ENCODE results near the gene SDHA.

SDHA gene

GRCh38 chr5:192970-193831 lies 24.9 kb upstream of the SDHA start:
- TF ChIP-seq REST (IDR thresholded peaks at IDR 0.05; ENCODE audit: low read depth): no peak
- no peak for TF ChIP-seq NFIC (IDR thresholded peaks at IDR 0.05)
- no peak for TF ChIP-seq CEBPB (IDR thresholded peaks at IDR 0.05)
- TF ChIP-seq TEAD4 (IDR thresholded peaks at IDR 0.05): no peak
- TF ChIP-seq EP300 (IDR thresholded peaks at IDR 0.05; ENCODE audit: borderline replicate concordance): no peak

GRCh38 chr5:194102-194501 lies 24.0 kb upstream of the SDHA start:
- TF ChIP-seq TEAD4 (IDR thresholded peaks at IDR 0.05) (no peak), REST (IDR thresholded peaks at IDR 0.05; ENCODE audit: low read depth) (no peak), EGR1 (IDR thresholded peaks at IDR 0.05) (no peak), CEBPB (IDR thresholded peaks at IDR 0.05) (no peak)

DNA sequence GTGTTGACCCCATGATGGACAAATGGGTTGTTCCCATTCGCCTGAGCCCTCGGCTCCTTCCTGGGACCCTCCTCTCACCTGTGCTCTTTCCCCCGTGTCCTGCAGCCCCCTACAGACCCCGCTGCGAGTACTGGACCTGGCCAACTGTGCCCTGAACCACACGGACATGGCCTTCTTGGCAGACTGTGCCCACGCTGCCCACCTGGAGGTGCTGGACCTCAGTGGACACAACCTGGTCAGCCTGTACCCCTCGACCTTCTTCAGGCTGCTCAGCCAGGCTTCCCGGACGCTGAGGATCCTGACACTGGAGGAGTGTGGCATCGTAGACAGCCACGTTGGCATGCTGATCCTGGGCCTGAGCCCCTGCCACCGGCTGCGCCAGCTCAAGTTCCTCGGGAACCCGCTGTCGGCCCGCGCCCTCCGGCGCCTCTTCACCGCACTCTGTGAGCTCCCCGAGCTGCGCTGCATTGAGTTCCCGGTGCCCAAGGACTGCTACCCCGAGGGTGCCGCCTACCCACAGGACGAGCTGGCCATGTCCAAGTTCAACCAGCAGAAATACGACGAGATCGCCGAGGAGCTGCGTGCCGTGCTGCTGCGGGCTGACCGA lies 23.4 kb upstream of the SDHA start:
- no peak for TF ChIP-seq CEBPB (IDR thresholded peaks at IDR 0.05)
- no peak for TF ChIP-seq FOXM1 (IDR thresholded peaks at IDR 0.05; ENCODE audit: borderline replicate concordance, low read depth)
- no peak for TF ChIP-seq TEAD4 (IDR thresholded peaks at IDR 0.05)
- TF ChIP-seq YY1 (IDR thresholded peaks at IDR 0.05; ENCODE audit: low read depth): no peak
- TF ChIP-seq EGR1 (IDR thresholded peaks at IDR 0.05): no peak
- no peak for TF ChIP-seq NFIC (IDR thresholded peaks at IDR 0.05)
- TF ChIP-seq CREB1 (IDR thresholded peaks at IDR 0.05; ENCODE audit: low read depth): no peak
- no peak for TF ChIP-seq TAF1 (IDR thresholded peaks at IDR 0.05; ENCODE audit: low read depth)
- TF ChIP-seq RAD21 (IDR thresholded peaks at IDR 0.05; ENCODE audit: low read depth): no peak
- TF ChIP-seq REST (IDR thresholded peaks at IDR 0.05; ENCODE audit: low read depth): no peak

- no peak for TF ChIP-seq ZBTB7A (IDR thresholded peaks at IDR 0.05; ENCODE audit: low read depth)
- no peak for TF ChIP-seq RAD21 (IDR thresholded peaks at IDR 0.05; ENCODE audit: low read depth)
Measured at GRCh38 chr5:195401-196160, 22.5 kb upstream of the SDHA start.

DNA sequence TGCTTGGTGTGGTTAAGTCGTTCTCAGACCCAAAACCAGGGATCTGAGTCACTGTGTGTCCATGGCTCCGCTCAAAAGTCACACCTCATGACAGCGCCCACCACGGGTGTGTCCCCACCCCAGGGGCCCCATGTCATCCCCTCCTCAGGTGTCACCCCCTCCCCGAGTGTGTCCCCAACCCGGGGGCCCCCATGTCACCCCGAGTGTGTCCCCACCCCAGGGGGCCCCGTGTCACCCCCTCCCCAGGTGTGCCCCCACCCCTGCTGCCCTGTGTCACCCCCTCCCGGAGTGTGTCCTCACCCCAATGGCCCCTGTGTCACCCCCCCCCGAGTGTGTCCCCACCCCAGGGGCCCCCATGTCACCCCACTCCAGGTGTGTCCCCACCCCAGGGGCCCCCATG lies 21.8 kb upstream of the SDHA start:
- TF ChIP-seq EGR1 (IDR thresholded peaks at IDR 0.05) (no peak), EP300 (IDR thresholded peaks at IDR 0.05; ENCODE audit: borderline replicate concordance) (no peak), TCF12 (IDR thresholded peaks at IDR 0.05; ENCODE audit: low read depth) (no peak), YY1 (IDR thresholded peaks at IDR 0.05; ENCODE audit: low read depth) (no peak), CREB1 (IDR thresholded peaks at IDR 0.05; ENCODE audit: low read depth) (no peak), TEAD4 (IDR thresholded peaks at IDR 0.05) (no peak), FOXM1 (IDR thresholded peaks at IDR 0.05; ENCODE audit: borderline replicate concordance, low read depth) (no peak), CEBPB (IDR thresholded peaks at IDR 0.05) (no peak), NFIC (IDR thresholded peaks at IDR 0.05) (no peak), REST (IDR thresholded peaks at IDR 0.05; ENCODE audit: low read depth) (no peak), ZBTB7A (IDR thresholded peaks at IDR 0.05; ENCODE audit: low read depth) (no peak), TAF1 (IDR thresholded peaks at IDR 0.05; ENCODE audit: low read depth) (no peak), MAX (IDR thresholded peaks at IDR 0.05) (no peak), RAD21 (IDR thresholded peaks at IDR 0.05; ENCODE audit: low read depth) (no peak)
- TF ChIP-seq, protein P1, sequence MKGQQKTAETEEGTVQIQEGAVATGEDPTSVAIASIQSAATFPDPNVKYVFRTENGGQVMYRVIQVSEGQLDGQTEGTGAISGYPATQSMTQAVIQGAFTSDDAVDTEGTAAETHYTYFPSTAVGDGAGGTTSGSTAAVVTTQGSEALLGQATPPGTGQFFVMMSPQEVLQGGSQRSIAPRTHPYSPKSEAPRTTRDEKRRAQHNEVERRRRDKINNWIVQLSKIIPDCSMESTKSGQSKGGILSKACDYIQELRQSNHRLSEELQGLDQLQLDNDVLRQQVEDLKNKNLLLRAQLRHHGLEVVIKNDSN (IDR thresholded peaks at IDR 0.05): no peak
